Measurements from ENCODE around the gene SUSD1.

SUSD1 gene

GRCh38 chr9:112041199-112041535 lies 133.9 kb downstream of the SUSD1 start:
- Histone ChIP-seq H3K36me3 (no peaks in the 10 kb centered on the region), H3K27me3 (no peaks in the 10 kb centered on the region; the same call in 1 of the 2 replicates), H3K4me1 (no peaks in the 10 kb centered on the region)

GRCh38 chr9:112038017-112038408 lies 137.1 kb downstream of the SUSD1 start:
- no peaks in the 10 kb centered on the region for H3K27me3 ChIP-seq
- DNase-seq: no peak
- no peak overlapping the region for H3K4me3 ChIP-seq (ENCODE audit: low read depth, low read length)
- no peak for TF ChIP-seq CTCF (IDR thresholded peaks at IDR 0.05; ENCODE audit: low read depth, low read length)
- H3K9me3 ChIP-seq: no peaks in the 10 kb centered on the region
- no peaks in the 10 kb centered on the region for H3K4me1 ChIP-seq
- H3K36me3 ChIP-seq: no peaks in the 10 kb centered on the region

More at GRCh38 chr9:112041199-112041535, 133.9 kb downstream of the SUSD1 start:
- no peak for TF ChIP-seq CTCF (IDR thresholded peaks at IDR 0.05; ENCODE audit: low read depth, low read length)
- Histone ChIP-seq H3K9me3 (no peaks in the 10 kb centered on the region), H3K4me3 (ENCODE audit: low read depth, low read length) (no peak overlapping the region)
- DNase-seq: no peak

GRCh38 chr9:112037281-112038016 lies 137.6 kb downstream of the SUSD1 start:
- H3K4me1 ChIP-seq: no peaks in the 10 kb centered on the region
- H3K36me3 ChIP-seq: no peaks in the 10 kb centered on the region

GRCh38 chr9:112035166-112035826 lies 139.8 kb downstream of the SUSD1 start:
- Histone ChIP-seq H3K9me3 (no peaks in the 10 kb centered on the region), H3K4me3 (ENCODE audit: low read depth, low read length) (no peak overlapping the region), H3K4me1 (no peaks in the 10 kb centered on the region), H3K27me3 (no peaks in the 10 kb centered on the region), H3K36me3 (no peaks in the 10 kb centered on the region)
- no peak for DNase-seq
- no peak for TF ChIP-seq CTCF (IDR thresholded peaks at IDR 0.05; ENCODE audit: low read depth, low read length)

More at GRCh38 chr9:112037281-112038016, 137.6 kb downstream of the SUSD1 start:
- TF ChIP-seq CTCF (IDR thresholded peaks at IDR 0.05; ENCODE audit: low read depth, low read length): no peak
- H3K9me3 ChIP-seq: no peaks in the 10 kb centered on the region
- H3K27me3 ChIP-seq: no peaks in the 10 kb centered on the region
- no peak overlapping the region for H3K4me3 ChIP-seq (ENCODE audit: low read depth, low read length)
- DNase-seq: no peak

GRCh38 chr9:112034216-112034611 lies 140.9 kb downstream of the SUSD1 start:
- no peaks in the 10 kb centered on the region for H3K36me3 ChIP-seq
- no peak overlapping the region for H3K4me3 ChIP-seq (ENCODE audit: low read depth, low read length)
- no peak for TF ChIP-seq CTCF (IDR thresholded peaks at IDR 0.05; ENCODE audit: low read depth, low read length)
- H3K9me3 ChIP-seq: no peaks in the 10 kb centered on the region
- H3K27me3 ChIP-seq: no peaks in the 10 kb centered on the region
- no peak for DNase-seq
- H3K4me1 ChIP-seq: no peaks in the 10 kb centered on the region
